DMS53 treated with DMSO at 0.1 percent for 48 hours (cell line): ENCODE data around the gene DVL1.
"Not testable (repeated sequence)": the region's sequence is repeated elsewhere in the genome, so short reads cannot be mapped to it uniquely, and the experiment has no call there.

ENCODE experiments used
- DNase-seq: peaks from one replicate; lab custom pipeline; 2025; ENCODE audit not compliant: unreplicated experiment; lab: John Stamatoyannopoulos, UW

The DVL1 gene

DNA sequence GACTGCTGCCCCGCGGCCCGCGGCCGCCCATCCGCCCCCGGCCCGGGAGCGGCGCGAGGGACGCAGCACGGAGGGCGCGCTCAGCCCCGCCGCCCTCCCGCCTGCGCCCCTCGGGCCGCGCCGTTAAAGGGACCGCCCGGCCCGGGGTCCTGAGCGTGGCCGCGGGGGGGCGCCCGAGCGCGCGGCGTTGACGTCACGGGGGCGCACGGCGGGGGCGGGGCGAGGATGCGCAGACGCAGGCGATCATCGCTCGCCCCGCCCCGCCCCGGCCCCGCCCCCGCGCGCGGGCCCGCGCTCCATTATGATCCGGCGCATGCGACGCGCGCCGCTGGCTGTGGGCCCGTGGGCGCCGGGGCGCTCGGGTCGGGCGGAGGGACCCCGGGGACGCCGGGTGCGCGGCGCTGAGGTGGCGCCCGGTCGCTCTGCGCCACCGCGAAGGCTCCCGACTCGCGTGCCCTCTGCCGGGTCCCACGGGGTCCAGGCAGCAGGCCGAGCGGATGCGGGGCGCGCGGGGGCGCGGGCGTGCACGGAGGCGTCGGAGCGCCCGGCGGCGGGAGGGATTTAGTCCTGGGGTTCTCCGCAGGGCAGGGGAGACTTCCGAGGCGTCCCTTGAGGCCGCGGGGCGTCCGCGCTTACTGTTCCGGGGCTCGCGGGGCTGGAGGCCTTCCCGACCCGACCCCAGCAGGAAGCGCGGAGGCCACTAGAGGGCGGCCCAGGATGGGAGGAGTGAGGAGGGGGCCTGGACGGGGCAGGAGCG, at the start of gene DVL1:
Gene DVL1 (minus strand): TSS at position 163 of the 757 bp plus-strand sequence. CDS start 353 bp downstream, outside the sequence.
- DNase-seq, result no peak

DNA sequence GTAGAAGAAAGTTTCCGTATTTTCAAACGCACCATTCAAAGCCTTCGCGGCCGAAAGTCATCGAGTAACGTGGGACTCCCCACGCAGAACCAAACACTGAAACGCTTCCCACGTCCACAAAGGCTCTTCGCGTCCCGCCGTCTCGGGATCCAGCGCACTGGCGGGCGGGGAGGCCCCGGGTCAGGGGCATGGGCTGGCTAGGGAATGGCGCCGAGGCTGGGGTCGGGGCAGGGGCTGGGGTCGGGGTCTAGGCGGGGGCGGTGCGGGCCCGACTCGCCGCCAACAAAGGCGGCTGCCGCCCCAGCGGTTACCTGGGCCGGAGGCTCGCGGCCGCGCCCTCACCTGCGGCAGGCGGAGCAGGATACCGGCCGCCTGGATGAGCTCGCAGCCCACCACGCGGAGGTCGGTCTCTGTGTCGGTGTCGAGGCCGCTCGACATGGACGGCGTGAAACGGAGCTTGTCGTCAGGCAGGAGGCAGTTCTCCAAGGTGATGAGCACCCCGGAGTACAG, 49.5 kb upstream of the DVL1 start:
- DNase-seq, result no peak

DNA sequence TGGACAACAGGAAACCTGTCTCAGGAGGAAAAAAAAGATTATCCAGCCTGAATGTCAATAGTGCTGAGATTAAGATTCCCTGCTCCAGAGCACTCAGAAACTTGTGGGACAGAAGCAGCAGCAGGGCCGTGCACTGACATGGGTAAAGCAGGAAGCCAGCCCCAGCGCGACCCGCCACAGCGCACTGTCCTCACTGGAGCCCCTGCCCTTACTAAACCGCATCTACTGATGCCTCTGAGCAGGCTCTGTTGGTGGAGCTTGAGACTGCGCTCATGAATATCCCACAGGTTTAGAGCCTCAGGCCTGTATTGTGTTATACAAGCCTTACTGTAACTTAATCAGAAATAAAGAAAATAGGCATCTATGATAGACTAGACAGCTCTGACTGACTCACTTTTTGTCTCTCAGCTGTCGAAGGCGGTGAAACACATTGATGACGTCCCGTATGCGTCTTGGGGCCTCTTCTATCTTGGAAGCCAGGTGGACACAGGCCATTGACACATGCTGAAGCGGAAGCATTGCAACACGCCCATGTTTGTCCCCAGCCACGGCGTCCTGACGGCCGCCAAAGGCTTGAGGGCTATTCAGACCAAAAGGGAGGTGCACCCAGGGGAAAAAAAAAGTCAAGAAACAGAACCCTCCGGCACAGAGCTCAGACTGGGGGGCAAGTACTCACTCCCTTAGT, 48.8 kb upstream of the DVL1 start:
- no peak for DNase-seq

DNA sequence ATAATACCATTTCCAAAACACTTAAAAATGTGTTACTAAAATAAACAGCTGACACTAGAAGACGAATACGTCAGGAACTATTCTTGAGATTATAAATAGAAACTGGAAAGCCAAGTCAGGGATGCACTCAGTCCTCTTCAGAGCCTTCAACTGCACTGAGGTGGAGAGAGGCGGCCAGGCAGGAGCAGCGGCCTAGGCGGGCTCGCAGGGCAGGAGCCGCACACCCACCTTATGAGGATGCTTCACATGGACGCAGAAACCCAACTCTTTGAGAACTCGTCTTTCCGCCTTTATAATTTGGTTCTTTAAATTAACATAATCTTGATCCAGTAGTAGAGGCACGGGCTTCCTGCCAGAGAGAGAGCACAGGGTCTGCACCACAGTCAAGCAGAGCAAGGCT, 45.9 kb upstream of the DVL1 start:
- no peak for DNase-seq

DNA sequence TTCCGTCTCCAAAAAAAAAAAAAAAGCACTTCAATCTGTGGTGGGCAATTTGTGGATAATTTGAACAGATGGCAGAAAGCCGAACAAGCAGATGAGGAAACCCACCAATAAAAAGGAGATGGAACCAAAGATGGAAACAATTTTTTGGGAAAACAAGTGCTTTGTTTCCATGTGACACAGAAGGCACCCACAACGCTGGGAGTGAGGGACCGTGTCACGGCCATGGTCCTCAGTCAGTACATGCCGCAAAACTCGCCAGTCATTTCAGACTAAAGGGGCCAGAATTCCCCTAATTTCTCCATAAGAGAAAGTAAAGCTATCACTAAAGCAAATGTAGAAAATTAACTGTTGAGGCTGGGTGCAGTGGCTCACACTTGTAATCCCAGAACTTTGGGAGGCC, 44.9 kb upstream of the DVL1 start:
- DNase-seq, result no peak

DNA sequence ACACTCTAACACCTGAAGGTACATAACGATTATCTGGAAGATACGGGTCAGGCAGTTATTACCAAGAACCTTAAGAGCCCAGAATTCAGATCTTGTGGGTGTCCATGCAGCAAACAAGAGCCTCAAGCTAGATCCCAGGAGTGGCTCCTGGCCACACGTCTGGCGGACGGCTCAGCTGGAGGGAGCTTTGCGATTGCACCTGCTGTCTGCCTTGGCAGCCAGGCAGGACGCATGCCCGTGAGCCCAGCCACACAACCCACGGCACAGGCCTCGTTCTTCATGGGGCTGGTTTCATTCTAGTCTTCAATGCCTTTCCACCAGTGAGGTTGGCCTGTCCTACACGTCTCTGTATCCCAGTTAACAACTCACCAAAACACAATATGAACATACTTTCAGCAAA, 44.2 kb upstream of the DVL1 start:
- no peak for DNase-seq

DNA sequence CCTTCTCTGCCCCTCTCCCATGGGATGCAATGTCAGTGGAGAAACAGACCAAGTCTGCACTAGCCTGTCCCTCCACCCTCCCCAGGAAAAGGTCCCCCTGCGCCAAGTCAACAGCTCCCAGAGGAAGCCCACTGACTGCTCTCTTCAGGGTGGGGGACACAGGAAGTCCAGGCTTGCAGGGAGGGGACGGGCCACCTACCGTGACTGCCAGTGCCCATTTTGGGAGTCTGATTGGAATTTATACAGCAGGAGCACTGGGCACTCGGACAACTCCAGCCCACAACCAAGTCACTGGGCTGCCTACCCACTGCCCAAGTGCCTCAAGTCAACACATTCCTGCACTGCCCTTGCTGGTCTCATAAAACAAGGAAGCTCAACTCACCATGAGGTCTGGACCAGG, 43.8 kb upstream of the DVL1 start:
- no peak for DNase-seq

DNA sequence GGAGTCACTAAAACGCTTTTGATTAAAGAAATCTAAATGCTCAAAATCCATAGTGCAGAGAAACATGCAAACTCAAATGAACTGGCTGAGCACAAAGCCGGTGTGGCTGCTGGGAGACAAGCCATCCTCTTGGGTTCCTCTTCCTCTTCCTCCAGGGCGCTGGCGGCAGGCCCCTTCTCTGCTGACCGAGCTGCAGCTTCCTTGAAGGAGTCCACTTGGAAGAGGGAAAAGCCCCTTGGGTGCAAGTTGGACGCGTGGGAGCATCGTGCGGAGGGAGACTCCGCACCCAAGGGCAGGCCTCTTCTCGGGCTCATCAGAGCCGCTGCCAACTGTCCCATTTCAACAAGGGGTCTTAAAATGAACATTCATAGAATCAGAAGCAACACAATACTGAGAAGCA, 42.0 kb upstream of the DVL1 start:
- DNase-seq, result no peak

DNA sequence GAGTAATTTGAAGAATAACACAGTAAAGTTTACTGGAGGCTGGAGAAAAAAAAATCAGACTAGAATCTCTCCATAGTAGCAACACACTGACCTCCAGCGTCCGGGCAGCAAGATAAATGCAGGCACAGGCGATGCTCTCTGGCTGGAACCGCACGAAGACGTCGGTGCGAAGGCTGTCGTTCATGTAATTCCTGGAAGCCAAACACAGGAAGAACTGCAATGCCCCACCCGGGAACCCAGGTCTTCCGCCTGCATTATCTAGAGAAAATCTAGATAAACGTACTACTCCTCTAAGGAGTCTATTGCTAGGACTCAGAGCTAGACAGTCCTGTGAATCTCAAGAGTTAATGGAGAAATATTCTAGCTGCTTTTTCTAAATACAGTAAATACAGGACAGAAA, 41.5 kb upstream of the DVL1 start:
- no peak for DNase-seq

DNA sequence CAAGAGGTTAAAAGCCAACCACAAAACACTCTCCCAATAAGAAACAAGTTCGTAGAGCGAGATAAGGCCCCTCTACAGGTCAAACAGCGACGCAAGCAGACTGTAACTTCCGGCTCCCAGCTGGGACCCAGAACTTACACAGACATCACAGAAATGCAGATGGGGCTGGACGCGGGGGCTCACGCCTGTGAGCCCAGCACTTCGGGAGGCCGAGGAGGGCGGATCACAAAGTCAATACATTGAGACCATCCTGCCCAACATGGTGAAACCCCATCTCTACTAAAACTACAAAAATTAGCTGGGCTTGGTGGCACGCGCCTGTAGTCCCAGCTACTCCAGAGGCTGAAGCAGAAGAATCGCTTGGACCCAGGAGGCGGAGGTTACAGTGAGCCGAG, 38.9 kb upstream of the DVL1 start:
- no peak for DNase-seq

DNA sequence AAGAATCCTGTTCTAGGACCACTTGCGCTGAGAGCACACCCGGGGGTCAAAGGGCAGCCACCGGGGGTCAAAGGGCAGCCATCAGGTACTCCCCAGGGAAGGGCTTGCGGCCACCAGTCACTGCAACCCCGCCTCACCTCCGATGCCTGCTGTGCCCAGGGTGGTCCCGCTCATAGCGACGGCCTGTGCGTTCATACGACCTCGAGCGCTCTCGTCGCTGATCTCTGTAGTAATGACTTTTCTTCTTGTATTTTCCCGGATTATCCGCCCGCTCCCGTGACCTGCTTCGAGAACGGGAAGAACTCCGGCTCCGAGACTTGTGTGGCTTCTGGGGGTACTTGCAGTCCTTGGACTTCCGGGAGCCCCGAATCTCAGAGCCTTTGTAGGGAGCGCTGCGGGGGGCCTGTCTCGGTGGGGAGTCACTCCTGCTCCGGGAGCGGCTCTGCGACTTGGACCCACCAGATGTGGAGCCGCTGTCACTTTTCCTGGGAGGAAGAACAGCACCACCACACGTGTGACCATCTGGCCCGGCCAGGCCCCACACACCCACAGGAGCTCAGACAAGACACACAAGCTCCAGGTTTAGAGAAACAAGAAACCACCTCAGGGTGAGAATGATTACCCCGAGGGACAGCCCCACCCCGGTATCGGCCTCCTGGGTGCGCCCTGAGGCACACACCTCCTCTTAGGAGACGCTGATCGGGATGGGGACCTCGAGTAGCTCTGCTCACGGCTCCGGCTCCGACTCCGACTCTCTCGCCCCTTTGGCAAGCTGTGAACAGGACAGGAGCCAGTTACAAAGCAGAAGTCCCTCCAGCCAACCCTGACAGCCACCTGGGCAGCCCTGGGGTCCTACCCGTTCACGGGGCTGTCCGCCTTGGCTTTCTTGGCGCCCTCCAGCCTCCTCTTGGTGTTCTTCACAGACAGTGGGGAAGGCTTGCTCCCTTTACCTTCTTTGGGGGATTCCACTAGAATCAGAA, 38.2 kb upstream of the DVL1 start:
- no peak for DNase-seq

DNA sequence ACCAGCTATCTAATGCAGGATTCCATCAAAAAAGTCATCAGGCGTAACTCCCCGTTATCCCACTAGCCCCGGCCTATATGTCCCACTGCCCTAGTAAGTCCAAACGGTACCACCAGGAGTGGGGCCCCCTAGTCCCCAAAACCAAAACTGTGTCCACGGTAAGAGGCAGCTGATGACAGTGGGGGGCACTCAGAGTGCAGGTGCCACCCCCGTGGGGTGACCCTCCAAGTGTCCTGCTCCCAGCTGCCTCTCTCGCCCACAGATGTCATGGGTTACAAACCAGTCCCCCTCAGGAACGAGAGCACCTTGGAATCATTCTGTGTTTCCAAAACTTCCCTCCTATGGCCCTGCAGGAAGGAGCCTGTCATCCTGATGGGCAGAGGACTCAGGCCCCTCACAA, 36.7 kb upstream of the DVL1 start:
- DNase-seq, result no peak

DNA sequence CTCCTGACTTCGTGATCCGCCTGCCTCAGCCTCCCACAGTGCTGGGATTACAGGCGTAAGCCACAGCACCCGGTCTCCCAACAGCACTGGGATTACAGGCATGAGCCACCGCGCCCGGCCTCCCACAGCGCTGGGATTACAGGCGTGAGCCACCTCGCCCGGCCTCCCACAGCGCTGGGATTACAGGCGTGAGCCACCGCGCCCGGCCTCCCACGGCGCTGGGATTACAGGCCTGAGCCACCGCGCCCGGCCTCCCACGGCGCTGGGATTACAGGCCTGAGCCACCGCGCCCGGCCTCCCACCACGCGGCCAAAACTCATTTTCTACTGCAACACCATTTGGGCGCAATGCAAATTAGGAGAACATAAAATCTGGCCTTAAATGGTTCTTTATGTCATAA, 36.1 kb upstream of the DVL1 start:
- not testable (repeated sequence) for DNase-seq

DNA sequence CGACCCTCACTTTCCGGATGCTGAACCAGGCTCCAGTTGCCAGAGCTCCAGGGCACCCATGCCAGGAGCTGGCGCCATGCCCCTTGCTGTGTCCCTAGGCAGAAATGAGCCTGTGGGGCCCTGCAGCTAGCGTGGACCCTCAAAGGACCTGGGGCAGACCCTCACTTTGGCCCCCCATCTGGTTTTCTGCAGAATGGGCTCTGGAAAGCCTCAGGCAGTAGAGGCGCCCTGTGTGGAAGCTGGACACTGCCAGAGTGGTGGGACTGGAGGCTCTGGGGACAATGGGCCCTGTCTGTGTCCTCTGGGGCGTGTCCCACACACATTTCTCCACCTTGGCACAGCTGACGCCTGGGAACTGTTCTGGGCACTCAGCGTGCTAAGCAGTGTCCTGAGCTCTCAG, 32.1 kb upstream of the DVL1 start:
- no peak for DNase-seq

DNA sequence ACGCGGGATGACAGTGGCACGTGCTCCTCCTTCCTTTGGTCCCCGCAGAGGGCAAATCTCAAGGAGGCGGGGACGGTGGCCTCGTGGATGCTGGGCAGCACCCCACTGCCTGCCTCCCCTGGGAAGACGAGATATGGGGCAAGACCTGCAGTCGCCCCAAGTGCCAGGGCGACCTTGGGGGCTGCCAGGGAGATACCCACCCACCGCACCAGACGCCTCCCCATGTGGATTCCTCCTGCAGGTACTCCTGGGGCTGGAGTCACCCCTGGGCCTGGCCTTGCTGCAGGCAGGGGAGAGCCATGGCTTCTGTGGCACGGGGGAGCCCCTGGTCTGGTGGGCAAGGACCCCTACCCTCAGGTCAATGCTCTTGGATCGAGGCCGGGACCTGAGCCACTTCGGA, 31.6 kb upstream of the DVL1 start:
- DNase-seq, result no peak

DNA sequence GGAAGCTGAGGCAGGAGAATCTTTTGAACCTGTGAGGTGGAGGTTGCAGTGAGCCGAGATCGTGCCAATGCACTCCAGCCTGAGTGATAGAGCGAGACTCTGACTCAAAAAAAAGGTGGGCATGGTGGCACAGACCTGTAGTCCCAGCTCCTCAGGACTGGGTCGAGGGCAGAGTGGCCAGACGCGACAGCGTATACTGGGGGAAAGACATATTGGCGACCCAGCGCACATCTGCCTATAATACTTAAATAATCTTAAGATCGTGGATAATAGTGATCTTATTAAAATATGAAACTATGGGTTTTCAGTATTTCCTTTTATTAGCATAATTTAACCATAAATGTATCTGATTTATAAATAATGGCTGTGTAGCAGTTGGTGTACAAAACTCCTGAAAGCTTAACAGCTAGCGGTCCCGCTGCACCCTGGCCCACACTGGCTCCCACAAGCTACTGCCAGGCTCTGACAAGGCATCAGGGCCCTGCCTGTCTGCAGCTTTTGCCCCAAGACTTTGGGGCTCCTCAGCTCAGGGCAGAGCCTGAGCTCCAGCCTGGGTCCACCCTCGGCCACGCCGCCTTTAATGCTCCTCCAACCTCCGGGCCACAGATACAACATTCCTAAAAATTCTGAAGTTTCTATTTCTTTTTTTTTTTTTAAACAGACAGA, 28.5 kb upstream of the DVL1 start:
- no peak for DNase-seq

DNA sequence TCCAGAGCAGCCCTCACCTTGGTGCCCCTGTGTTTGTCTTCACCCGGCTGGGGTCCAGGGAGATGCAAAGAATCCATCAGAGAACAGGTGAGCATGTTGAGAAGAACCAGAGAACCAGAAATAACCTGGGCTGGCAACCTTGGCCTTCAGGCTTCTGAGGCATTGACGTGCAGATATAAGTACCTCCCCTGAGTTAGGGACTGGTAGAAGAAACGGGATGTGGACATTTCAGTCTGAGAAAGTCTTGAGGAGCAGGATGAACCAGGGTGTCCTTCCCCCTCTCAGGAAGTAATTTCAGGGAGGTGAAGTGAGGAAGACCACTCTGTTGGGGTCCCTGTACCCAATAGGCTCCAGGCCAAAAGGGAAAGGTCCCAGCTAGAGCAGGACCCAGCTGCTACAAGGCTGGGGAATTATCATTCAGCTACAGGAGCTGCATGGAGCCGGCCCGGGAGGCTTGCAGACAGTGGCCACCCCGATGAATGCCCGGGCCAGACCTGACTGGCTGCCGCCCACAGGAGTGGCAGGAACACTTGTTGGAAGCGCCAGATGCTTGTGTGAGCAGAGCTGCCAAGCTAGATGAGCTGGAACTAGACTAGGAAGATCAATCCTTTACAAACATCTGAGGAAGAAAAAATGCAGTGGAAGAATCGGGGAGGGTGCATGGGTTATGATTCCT, 27.5 kb upstream of the DVL1 start:
- DNase-seq, result no peak

DNA sequence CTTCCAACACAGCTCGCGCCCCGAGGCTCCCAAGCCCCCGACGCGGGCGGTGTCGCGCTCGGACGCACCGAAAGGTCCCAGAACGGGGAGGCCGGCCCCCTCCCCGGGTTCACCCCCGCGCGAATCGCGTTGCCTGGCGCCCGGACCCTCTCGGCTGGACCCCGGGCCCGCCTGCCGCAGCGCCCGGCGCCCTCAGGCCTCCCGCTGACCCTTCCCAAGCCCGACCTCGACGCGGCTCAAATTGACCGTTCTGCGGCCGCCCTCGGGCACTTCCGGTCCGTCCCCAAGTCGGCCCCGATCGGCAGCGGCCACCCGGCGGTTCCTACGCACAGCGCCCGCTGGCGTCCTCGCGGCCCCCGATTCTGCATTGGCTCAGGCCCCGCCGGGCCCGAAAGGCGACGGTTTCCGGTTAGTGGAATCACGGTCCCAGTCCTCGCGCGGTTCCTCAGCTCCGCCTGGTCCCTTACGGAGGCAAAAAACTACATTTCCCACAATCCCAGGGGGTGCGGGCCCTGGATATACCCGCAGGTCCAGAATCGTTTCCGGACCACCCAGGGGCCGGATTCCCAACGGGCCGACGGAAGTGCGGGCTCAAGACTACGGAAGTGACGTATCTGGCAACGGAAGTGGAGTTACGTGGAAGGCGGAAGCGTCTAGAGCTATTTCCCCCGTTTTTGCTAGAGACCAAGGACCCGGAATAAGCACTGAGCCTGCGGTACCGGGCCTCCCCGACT, 25.9 kb upstream of the DVL1 start, which contains the start of gene AURKAIP1:
Gene AURKAIP1 (minus strand): TSS at position 279 of the 734 bp plus-strand sequence. CDS start 451 bp downstream, outside the sequence.
- DNase-seq, result peak; percentile 97

DNA sequence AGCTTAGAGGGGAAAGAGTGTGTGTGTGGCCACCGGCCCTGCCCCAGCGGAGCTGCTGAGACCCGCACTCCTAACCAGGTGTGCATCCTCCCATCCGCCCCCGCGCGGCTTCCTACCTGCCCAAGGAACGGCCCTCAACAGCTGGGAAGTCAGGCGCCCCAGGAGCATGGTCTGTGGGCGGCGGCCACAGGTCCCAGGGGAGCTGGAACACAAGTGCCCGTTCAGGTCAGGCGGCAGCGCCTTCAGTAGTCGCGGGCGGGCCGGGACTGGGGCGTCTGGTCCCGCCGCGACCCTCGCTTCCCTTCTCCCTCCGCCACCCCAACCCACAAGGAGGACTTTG, 25.3 kb upstream of the DVL1 start:
- DNase-seq, result no peak
